H1 (cell line): Measurements from ENCODE around the gene FLNA.

ENCODE experiments used
- ASH2L ChIP-seq: fragments of 200-600, 300-600 bp; sonication (generic); IDR thresholded peaks from one replicate; pipeline ENCODE4 v1.7.1; 2017; ENCODE audit warnings: low read length
- CTCF ChIP-seq, 3 experiments: IDR thresholded peaks; 1 replicate in 2 of 3; 2 replicates in 1 of 3; pipeline versions ENCODE4 v1.5.1 to v1.6.1; 2011; ENCODE audit warnings: low read length in 3 of 3, mild to moderate bottlenecking in 3 of 3, inconsistent platforms in 2 of 3, low read depth in 1 of 3, moderate library complexity in 1 of 3; ENCODE audit not compliant: insufficient read depth in 1 of 3; ENCODE audit errors: control extremely low read depth in 1 of 3
- EZH2 ChIP-seq: fragments of 200-600 bp; sonication (generic); IDR thresholded peaks from 2 replicates; pipeline ENCODE4 v1.7.1; 2012; ENCODE audit warnings: low read depth, mild to moderate bottlenecking, moderate library complexity, low read length, inconsistent platforms; ENCODE audit not compliant: severe bottlenecking
- POLR2A ChIP-seq, 2 experiments: IDR thresholded peaks; 1 replicate in 1 of 2; 2 replicates in 1 of 2; pipeline ENCODE4 v1.6.1; 2011; ENCODE audit warnings: low read depth in 2 of 2, low read length in 2 of 2, mild to moderate bottlenecking in 2 of 2; ENCODE audit errors: control extremely low read depth in 1 of 2
- SP1 ChIP-seq: IDR thresholded peaks from 2 replicates; pipeline ENCODE4 v1.6.1; 2011; ENCODE audit warnings: low read depth, low read length
- SP2 ChIP-seq: IDR thresholded peaks from 2 replicates; pipeline ENCODE4 v1.6.1; 2012; ENCODE audit warnings: mild to moderate bottlenecking, low read length, inconsistent platforms
- YY1 ChIP-seq: IDR thresholded peaks from 2 replicates; pipeline ENCODE4 v1.6.1; 2011; ENCODE audit warnings: low read depth, mild to moderate bottlenecking, low read length
- ZNF274 ChIP-seq: IDR thresholded peaks from 2 replicates; pipeline ENCODE4 v1.7.0; 2012; ENCODE audit warnings: low read length, borderline replicate concordance; ENCODE audit errors: extremely low read depth

- TF ChIP-seq SP2 (no peak), ASH2L (no peak), YY1 (no peak), ZNF274 (no peak), CTCF (IDR thresholded peaks at IDR 0.05; ENCODE audit: control extremely low read depth in 1 of 3, insufficient read depth in 1 of 3, low read depth in 1 of 3, low read length in 3 of 3) (no peak), EZH2 (no peak), SP1 (no peak), POLR2A (IDR thresholded peaks at IDR 0.05; ENCODE audit: control extremely low read depth in 1 of 2, low read depth in 2 of 2, low read length in 2 of 2) (no peak)
Measured at GRCh38 chrX:154334496-154334895, 39.9 kb downstream of the FLNA start.
